ENCODE data around the gene ADAMTS2.

Gene ADAMTS2

GRCh38 chr5:179115845-179116524, 229.3 kb downstream of the ADAMTS2 start:
- no peak for TF ChIP-seq TAF1 (IDR thresholded peaks at IDR 0.05; ENCODE audit: low read depth)
- no peak for TF ChIP-seq CREB1 (IDR thresholded peaks at IDR 0.05; ENCODE audit: low read depth)
- TF ChIP-seq CEBPB (IDR thresholded peaks at IDR 0.05): no peak
- TF ChIP-seq YY1 (IDR thresholded peaks at IDR 0.05; ENCODE audit: low read depth): no peak
- no peak for TF ChIP-seq EP300 (IDR thresholded peaks at IDR 0.05; ENCODE audit: borderline replicate concordance)

- TF ChIP-seq REST (IDR thresholded peaks at IDR 0.05; ENCODE audit: low read depth) (no peak), ZBTB7A (IDR thresholded peaks at IDR 0.05; ENCODE audit: low read depth) (no peak), FOXM1 (IDR thresholded peaks at IDR 0.05; ENCODE audit: borderline replicate concordance, low read depth) (no peak), USF1 (IDR thresholded peaks at IDR 0.05) (no peak), EP300 (IDR thresholded peaks at IDR 0.05; ENCODE audit: borderline replicate concordance) (no peak), YY1 (IDR thresholded peaks at IDR 0.05; ENCODE audit: low read depth) (no peak), TEAD4 (IDR thresholded peaks at IDR 0.05) (no peak), EGR1 (IDR thresholded peaks at IDR 0.05) (no peak), TCF12 (IDR thresholded peaks at IDR 0.05; ENCODE audit: low read depth) (no peak), TAF1 (IDR thresholded peaks at IDR 0.05; ENCODE audit: low read depth) (no peak), RAD21 (IDR thresholded peaks at IDR 0.05; ENCODE audit: low read depth) (no peak), MAX (IDR thresholded peaks at IDR 0.05) (no peak), CREB1 (IDR thresholded peaks at IDR 0.05; ENCODE audit: low read depth) (no peak), NFIC (IDR thresholded peaks at IDR 0.05) (no peak)
These were observed 230.0 kb downstream of the ADAMTS2 start for GRCh38 chr5:179115307-179115706.

GRCh38 chr5:179114756-179115155, 230.5 kb downstream of the ADAMTS2 start:
- TF ChIP-seq USF1 (IDR thresholded peaks at IDR 0.05): no peak
- no peak for TF ChIP-seq FOXM1 (IDR thresholded peaks at IDR 0.05; ENCODE audit: borderline replicate concordance, low read depth)
- TF ChIP-seq RAD21 (IDR thresholded peaks at IDR 0.05; ENCODE audit: low read depth): no peak
- TF ChIP-seq CEBPB (IDR thresholded peaks at IDR 0.05): no peak
- no peak for TF ChIP-seq ZBTB7A (IDR thresholded peaks at IDR 0.05; ENCODE audit: low read depth)
- no peak for TF ChIP-seq TEAD4 (IDR thresholded peaks at IDR 0.05)
- TF ChIP-seq REST (IDR thresholded peaks at IDR 0.05; ENCODE audit: low read depth): no peak
- no peak for TF ChIP-seq MAX (IDR thresholded peaks at IDR 0.05)
- no peak for TF ChIP-seq TCF12 (IDR thresholded peaks at IDR 0.05; ENCODE audit: low read depth)
- TF ChIP-seq EGR1 (IDR thresholded peaks at IDR 0.05): no peak
- TF ChIP-seq YY1 (IDR thresholded peaks at IDR 0.05; ENCODE audit: low read depth): no peak
- TF ChIP-seq CREB1 (IDR thresholded peaks at IDR 0.05; ENCODE audit: low read depth): no peak
- no peak for TF ChIP-seq TAF1 (IDR thresholded peaks at IDR 0.05; ENCODE audit: low read depth)

GRCh38 chr5:179113945-179114641, 231.2 kb downstream of the ADAMTS2 start:
- TF ChIP-seq ZBTB7A (IDR thresholded peaks at IDR 0.05; ENCODE audit: low read depth): no peak
- TF ChIP-seq CEBPB (IDR thresholded peaks at IDR 0.05): no peak
- TF ChIP-seq RAD21 (IDR thresholded peaks at IDR 0.05; ENCODE audit: low read depth): no peak
- no peak for TF ChIP-seq TAF1 (IDR thresholded peaks at IDR 0.05; ENCODE audit: low read depth)
- TF ChIP-seq EGR1 (IDR thresholded peaks at IDR 0.05): no peak
- no peak for TF ChIP-seq TEAD4 (IDR thresholded peaks at IDR 0.05)
- no peak for TF ChIP-seq EP300 (IDR thresholded peaks at IDR 0.05; ENCODE audit: borderline replicate concordance)
- no peak for TF ChIP-seq FOXM1 (IDR thresholded peaks at IDR 0.05; ENCODE audit: borderline replicate concordance, low read depth)
- TF ChIP-seq CREB1 (IDR thresholded peaks at IDR 0.05; ENCODE audit: low read depth): no peak
- TF ChIP-seq NFIC (IDR thresholded peaks at IDR 0.05): no peak
- TF ChIP-seq USF1 (IDR thresholded peaks at IDR 0.05): no peak
- no peak for TF ChIP-seq REST (IDR thresholded peaks at IDR 0.05; ENCODE audit: low read depth)
- TF ChIP-seq TCF12 (IDR thresholded peaks at IDR 0.05; ENCODE audit: low read depth): no peak
- TF ChIP-seq YY1 (IDR thresholded peaks at IDR 0.05; ENCODE audit: low read depth): no peak
- no peak for TF ChIP-seq MAX (IDR thresholded peaks at IDR 0.05)
